ENCODE data around the gene MPZL3. TPM values are rescaled to one million over a fixed set of nuclear protein-coding genes. Genes with fewer than 3 reads are reported as not detected.
A peak's percentile ranks its signal among the peaks of the same experiment; 100 is the strongest.

The MPZL3 gene
- total RNA-seq, 6 experiments from 2014 or later: 2.7 to 9.3 (median 6.8) TPM

- intact Hi-C loops (cut with DNase I): no loop called here
- Histone ChIP-seq H3K4me1 (no peaks in the 10 kb centered on the region), H3K9me3 (no peaks in the 10 kb centered on the region), H3K36me3 (no peaks in the 10 kb centered on the region), H3K27me3 (no peaks in the 10 kb centered on the region), H3K4me3 (no peak overlapping the region), H3K27ac (no peak overlapping the region)
- no peak for ATAC-seq
- no peak for TF ChIP-seq CTCF (IDR thresholded peaks at IDR 0.05)
- DNase-seq: no peak
These were observed 20.7 kb downstream of the MPZL3 start for GRCh38 chr11:118231461-118231860.

- ATAC-seq (no peak), DNase-seq (no peak)
- Histone ChIP-seq H3K9me3 (no peaks in the 10 kb centered on the region), H3K36me3 (no peaks in the 10 kb centered on the region), H3K27ac (no peak overlapping the region), H3K27me3 (no peaks in the 10 kb centered on the region), H3K4me3 (no peak overlapping the region), H3K4me1 (no peaks in the 10 kb centered on the region)
- intact Hi-C loops (cut with DNase I): no loop called here
- TF ChIP-seq POLR2A (IDR thresholded peaks at IDR 0.05): no peak
- 87% methylated on average over 3 of the region's 3 CpGs for WGBS (ENCODE audit: insufficient coverage, low coverage, low lambda C conversion rate, missing lambda C conversion rate)
These were observed 22.1 kb downstream of the MPZL3 start for GRCh38 chr11:118230088-118230487.

- peak overlapping the region in 2 of 3 donors; percentile 18 to 20 for H3K27ac ChIP-seq
- 64% methylated on average over 5 of the region's 5 CpGs for WGBS (ENCODE audit: insufficient coverage, low coverage, low lambda C conversion rate, missing lambda C conversion rate)
- H3K36me3 ChIP-seq: no peaks in the 10 kb centered on the region
- intact Hi-C loops (cut with DNase I): no loop called here
- DNase-seq: no peak
- no peaks in the 10 kb centered on the region for H3K9me3 ChIP-seq
- no peak overlapping the region for H3K4me3 ChIP-seq
- TF ChIP-seq POLR2A (IDR thresholded peaks at IDR 0.05) (no peak), CTCF (IDR thresholded peaks at IDR 0.05) (no peak)
- no peak for ATAC-seq
- no peaks in the 10 kb centered on the region for H3K4me1 ChIP-seq
- H3K27me3 ChIP-seq: no peaks in the 10 kb centered on the region
These were observed 22.8 kb downstream of the MPZL3 start for GRCh38 chr11:118229274-118229847.

- H3K27me3 ChIP-seq: no peaks in the 10 kb centered on the region
- no peaks in the 10 kb centered on the region for H3K9me3 ChIP-seq
- intact Hi-C loops (cut with DNase I): no loop called here
- 69% methylated on average over 8 of the region's 8 CpGs for WGBS (ENCODE audit: insufficient coverage, low coverage, low lambda C conversion rate, missing lambda C conversion rate)
- no peak for DNase-seq
- peak overlapping the region; percentile 15 to 35 (median 18) for H3K27ac ChIP-seq
- H3K4me3 ChIP-seq: no peak overlapping the region
- H3K36me3 ChIP-seq: no peaks in the 10 kb centered on the region
- TF ChIP-seq CTCF (IDR thresholded peaks at IDR 0.05) (no peak), POLR2A (IDR thresholded peaks at IDR 0.05) (no peak)
- H3K4me1 ChIP-seq: no peaks in the 10 kb centered on the region
- peak in 3 of 4 donors; percentile 16 to 57 (median 21) for ATAC-seq
These were observed 24.0 kb downstream of the MPZL3 start for GRCh38 chr11:118227865-118228785.

- no peak overlapping the region for H3K4me3 ChIP-seq
- no peaks in the 10 kb centered on the region for H3K9me3 ChIP-seq
- TF ChIP-seq CTCF (IDR thresholded peaks at IDR 0.05) (no peak), POLR2A (IDR thresholded peaks at IDR 0.05) (no peak)
- H3K27ac ChIP-seq: no peak overlapping the region
- WGBS (ENCODE audit: insufficient coverage, low coverage, low lambda C conversion rate, missing lambda C conversion rate): 69% methylated on average over 2 of the region's 2 CpGs
- H3K36me3 ChIP-seq: no peaks in the 10 kb centered on the region
- H3K27me3 ChIP-seq: no peaks in the 10 kb centered on the region
- intact Hi-C loops (cut with DNase I): no loop called here
- ATAC-seq (peak in 1 of 4 donors; percentile 14), DNase-seq (no peak)
- no peaks in the 10 kb centered on the region for H3K4me1 ChIP-seq
These were observed 25.4 kb downstream of the MPZL3 start for GRCh38 chr11:118226781-118227180.
